ENCODE measurements around the gene RGS6.

Gene RGS6

GRCh38 chr14:71905031-71905430 is 27.2 kb upstream of the RGS6 start:
- WGBS (ENCODE audit: insufficient coverage), result 100% methylated on average over 3 of the region's 4 CpGs
- no peaks in the 10 kb centered on the region for H3K4me1 ChIP-seq (ENCODE audit: control extremely low read depth in 1 of 4, control insufficient read depth in 4 of 4, insufficient read depth in 4 of 4, low read length in 3 of 4)
- H3K36me3 ChIP-seq (ENCODE audit: control insufficient read depth in 4 of 4, insufficient read depth in 4 of 4, low read length in 3 of 4), result no peaks in the 10 kb centered on the region
- POLR2A ChIA-PET, result interaction anchor here (0.7 kb wide), 1 partner anchor 735 kb away, joined by 6 read pairs; no protein-coding TSS in a partner anchor
- CTCF ChIA-PET, result interaction anchor here (0.5 kb wide), 1 partner anchor 1567 kb away, joined by 3 read pairs; no protein-coding TSS in a partner anchor
- no peak for DNase-seq
- no peak overlapping the region for H3K27ac ChIP-seq (ENCODE audit: insufficient read depth in 1 of 2, low read depth in 1 of 2, low read length in 2 of 2, poor library complexity in 1 of 2, severe bottlenecking in 2 of 2)
- peaks cover 0 to 23% (median 4%) of the 10 kb centered on the region in 5 experiments for H3K27me3 ChIP-seq (replicated peaks in 2 of 5; ENCODE audit: control insufficient read depth in 4 of 5, insufficient read depth in 5 of 5, low read length in 4 of 5)
- H3K4me3 ChIP-seq (ENCODE audit: control insufficient read depth in 1 of 7, extremely low read depth in 1 of 7, insufficient read depth in 4 of 7, low read depth in 2 of 7, low read length in 6 of 7), result no peak overlapping the region
- peaks cover 0 to 4% (median 2%) of the 10 kb centered on the region in 5 experiments for H3K9me3 ChIP-seq (ENCODE audit: control extremely low read depth in 1 of 5, control insufficient read depth in 4 of 5, insufficient read depth in 2 of 5, low read depth in 1 of 5, low read length in 4 of 5)

DNA sequence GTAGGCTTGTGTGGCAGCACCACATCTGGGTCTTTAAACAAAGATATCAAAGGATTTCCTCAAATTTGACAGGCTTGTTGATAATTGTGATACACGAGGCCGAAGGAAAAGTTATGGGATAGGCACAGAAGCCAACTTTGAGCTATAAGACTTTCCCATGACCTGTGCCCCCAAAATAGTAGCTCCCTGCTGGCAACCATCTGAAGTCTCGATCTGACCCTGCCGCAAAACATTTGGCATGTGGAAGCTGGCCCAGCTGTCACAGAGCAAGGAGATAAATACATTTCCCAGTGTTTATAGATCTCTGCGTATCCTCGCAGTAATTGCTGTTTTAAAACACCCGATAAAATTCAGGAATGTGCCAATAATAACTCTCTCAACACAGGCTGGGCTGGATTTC is 26.4 kb upstream of the RGS6 start:
- POLR2A ChIA-PET, result no interaction called here

GRCh38 chr14:71907793-71908515 is 24.3 kb upstream of the RGS6 start:
- WGBS (ENCODE audit: insufficient coverage), result 94% methylated on average over 8 of the region's 10 CpGs

More for the DNA sequence above, 26.4 kb upstream of the RGS6 start:
- CTCF ChIA-PET, result interaction anchor here (0.6 kb wide), 1 partner anchor 118 kb away, joined by 3 read pairs; no protein-coding TSS in a partner anchor
- no peak overlapping the region for H3K27ac ChIP-seq (ENCODE audit: insufficient read depth in 1 of 2, low read depth in 1 of 2, low read length in 2 of 2, poor library complexity in 1 of 2, severe bottlenecking in 2 of 2)
- H3K36me3 ChIP-seq (ENCODE audit: control insufficient read depth in 4 of 4, insufficient read depth in 4 of 4, low read length in 3 of 4), result no peaks in the 10 kb centered on the region
- peaks cover 0 to 3% (median 0%) of the 10 kb centered on the region in 5 experiments for H3K9me3 ChIP-seq (ENCODE audit: control extremely low read depth in 1 of 5, control insufficient read depth in 4 of 5, insufficient read depth in 2 of 5, low read depth in 1 of 5, low read length in 4 of 5)
- H3K4me1 ChIP-seq (ENCODE audit: control extremely low read depth in 1 of 4, control insufficient read depth in 4 of 4, insufficient read depth in 4 of 4, low read length in 3 of 4), result no peaks in the 10 kb centered on the region
- H3K4me3 ChIP-seq (ENCODE audit: control insufficient read depth in 1 of 7, extremely low read depth in 1 of 7, insufficient read depth in 4 of 7, low read depth in 2 of 7, low read length in 6 of 7), result no peak overlapping the region
- 100% methylated on average over 6 of the region's 7 CpGs for WGBS (ENCODE audit: insufficient coverage)
- H3K27me3 ChIP-seq (replicated peaks in 2 of 5; ENCODE audit: control insufficient read depth in 4 of 5, insufficient read depth in 5 of 5, low read length in 4 of 5), result peaks cover 0 to 27% (median 4%) of the 10 kb centered on the region in 5 experiments
- DNase-seq, result no peak

GRCh38 chr14:71911669-71912068 is 20.6 kb upstream of the RGS6 start:
- 97% methylated on average over 5 of the region's 5 CpGs for WGBS (ENCODE audit: insufficient coverage)
- Histone ChIP-seq H3K9me3 (ENCODE audit: control extremely low read depth in 1 of 5, control insufficient read depth in 4 of 5, insufficient read depth in 2 of 5, low read depth in 1 of 5, low read length in 4 of 5) (no peaks in the 10 kb centered on the region), H3K4me3 (ENCODE audit: control insufficient read depth in 1 of 7, extremely low read depth in 1 of 7, insufficient read depth in 4 of 7, low read depth in 2 of 7, low read length in 6 of 7) (no peak overlapping the region), H3K27me3 (replicated peaks in 2 of 5; ENCODE audit: control insufficient read depth in 4 of 5, insufficient read depth in 5 of 5, low read length in 4 of 5) (peaks cover 0 to 30% (median 8%) of the 10 kb centered on the region in 5 experiments), H3K4me1 (ENCODE audit: control extremely low read depth in 1 of 4, control insufficient read depth in 4 of 4, insufficient read depth in 4 of 4, low read length in 3 of 4) (no peaks in the 10 kb centered on the region), H3K27ac (ENCODE audit: insufficient read depth in 1 of 2, low read depth in 1 of 2, low read length in 2 of 2, poor library complexity in 1 of 2, severe bottlenecking in 2 of 2) (no peak overlapping the region), H3K36me3 (ENCODE audit: control insufficient read depth in 4 of 4, insufficient read depth in 4 of 4, low read length in 3 of 4) (no peaks in the 10 kb centered on the region)
- CTCF ChIA-PET, result no interaction called here
- POLR2A ChIA-PET, result no interaction called here
- DNase-seq, result no peak

More at GRCh38 chr14:71907793-71908515, 24.3 kb upstream of the RGS6 start:
- DNase-seq, result no peak
- Histone ChIP-seq H3K9me3 (ENCODE audit: control extremely low read depth in 1 of 5, control insufficient read depth in 4 of 5, insufficient read depth in 2 of 5, low read depth in 1 of 5, low read length in 4 of 5) (peaks cover 0 to 1% (median 0%) of the 10 kb centered on the region in 5 experiments), H3K4me3 (ENCODE audit: control insufficient read depth in 1 of 7, extremely low read depth in 1 of 7, insufficient read depth in 4 of 7, low read depth in 2 of 7, low read length in 6 of 7) (no peak overlapping the region), H3K36me3 (ENCODE audit: control insufficient read depth in 4 of 4, insufficient read depth in 4 of 4, low read length in 3 of 4) (no peaks in the 10 kb centered on the region), H3K27me3 (replicated peaks in 2 of 5; ENCODE audit: control insufficient read depth in 4 of 5, insufficient read depth in 5 of 5, low read length in 4 of 5) (peaks cover 0 to 30% (median 9%) of the 10 kb centered on the region in 5 experiments), H3K4me1 (ENCODE audit: control extremely low read depth in 1 of 4, control insufficient read depth in 4 of 4, insufficient read depth in 4 of 4, low read length in 3 of 4) (no peaks in the 10 kb centered on the region), H3K27ac (ENCODE audit: insufficient read depth in 1 of 2, low read depth in 1 of 2, low read length in 2 of 2, poor library complexity in 1 of 2, severe bottlenecking in 2 of 2) (no peak overlapping the region)
- ChIA-PET POLR2A (no interaction called here), CTCF (no interaction called here)

- Histone ChIP-seq H3K36me3 (ENCODE audit: control insufficient read depth in 4 of 4, insufficient read depth in 4 of 4, low read length in 3 of 4) (no peaks in the 10 kb centered on the region), H3K27ac (ENCODE audit: insufficient read depth in 1 of 2, low read depth in 1 of 2, low read length in 2 of 2, poor library complexity in 1 of 2, severe bottlenecking in 2 of 2) (no peak overlapping the region), H3K27me3 (replicated peaks in 2 of 5; ENCODE audit: control insufficient read depth in 4 of 5, insufficient read depth in 5 of 5, low read length in 4 of 5) (peaks cover 0 to 18% (median 5%) of the 10 kb centered on the region in 5 experiments), H3K4me1 (ENCODE audit: control extremely low read depth in 1 of 4, control insufficient read depth in 4 of 4, insufficient read depth in 4 of 4, low read length in 3 of 4) (no peaks in the 10 kb centered on the region), H3K9me3 (ENCODE audit: control extremely low read depth in 1 of 5, control insufficient read depth in 4 of 5, insufficient read depth in 2 of 5, low read depth in 1 of 5, low read length in 4 of 5) (no peaks in the 10 kb centered on the region), H3K4me3 (ENCODE audit: control insufficient read depth in 1 of 7, extremely low read depth in 1 of 7, insufficient read depth in 4 of 7, low read depth in 2 of 7, low read length in 6 of 7) (no peak overlapping the region)
- ChIA-PET CTCF (no interaction called here), POLR2A (interaction anchor here (0.6 kb wide), 1 partner anchor 798 kb away, joined by 4 read pairs; no protein-coding TSS in a partner anchor)
- 87% methylated on average over 5 of the region's 5 CpGs for WGBS (ENCODE audit: insufficient coverage)
- no peak for DNase-seq
These were observed 18.9 kb upstream of the RGS6 start for GRCh38 chr14:71913342-71913741.

- H3K4me3 ChIP-seq (ENCODE audit: control insufficient read depth in 1 of 7, extremely low read depth in 1 of 7, insufficient read depth in 4 of 7, low read depth in 2 of 7, low read length in 6 of 7), result no peak overlapping the region
- peak in 2 of 3 donors; percentile 22 to 28 for DNase-seq
- H3K9me3 ChIP-seq (ENCODE audit: control extremely low read depth in 1 of 5, control insufficient read depth in 4 of 5, insufficient read depth in 2 of 5, low read depth in 1 of 5, low read length in 4 of 5), result no peaks in the 10 kb centered on the region
- H3K36me3 ChIP-seq (ENCODE audit: control insufficient read depth in 4 of 4, insufficient read depth in 4 of 4, low read length in 3 of 4), result no peaks in the 10 kb centered on the region
- H3K27me3 ChIP-seq (replicated peaks in 2 of 5; ENCODE audit: control insufficient read depth in 4 of 5, insufficient read depth in 5 of 5, low read length in 4 of 5), result peaks cover 0 to 2% (median 0%) of the 10 kb centered on the region in 5 experiments
- POLR2A ChIA-PET, result no interaction called here
- 77% methylated on average over 3 of the region's 3 CpGs for WGBS (ENCODE audit: insufficient coverage)
- CTCF ChIA-PET, result interaction anchor here (1.5 kb wide), 1 partner anchor 9 kb away, joined by 4 read pairs; no protein-coding TSS in a partner anchor
- H3K4me1 ChIP-seq (ENCODE audit: control extremely low read depth in 1 of 4, control insufficient read depth in 4 of 4, insufficient read depth in 4 of 4, low read length in 3 of 4), result peaks cover 0 to 2% (median 0%) of the 10 kb centered on the region in 4 experiments
- no peak overlapping the region for H3K27ac ChIP-seq (ENCODE audit: insufficient read depth in 1 of 2, low read depth in 1 of 2, low read length in 2 of 2, poor library complexity in 1 of 2, severe bottlenecking in 2 of 2)
These were observed 13.3 kb upstream of the RGS6 start for GRCh38 chr14:71918955-71919354.

GRCh38 chr14:71923513-71923912 is 8.7 kb upstream of the RGS6 start:
- Histone ChIP-seq H3K36me3 (ENCODE audit: control insufficient read depth in 4 of 4, insufficient read depth in 4 of 4, low read length in 3 of 4) (no peaks in the 10 kb centered on the region), H3K27me3 (replicated peaks in 2 of 5; ENCODE audit: control insufficient read depth in 4 of 5, insufficient read depth in 5 of 5, low read length in 4 of 5) (peaks cover 0 to 2% (median 0%) of the 10 kb centered on the region in 5 experiments), H3K4me1 (ENCODE audit: control extremely low read depth in 1 of 4, control insufficient read depth in 4 of 4, insufficient read depth in 4 of 4, low read length in 3 of 4) (peaks cover 0 to 2% (median 0%) of the 10 kb centered on the region in 4 experiments), H3K9me3 (ENCODE audit: control extremely low read depth in 1 of 5, control insufficient read depth in 4 of 5, insufficient read depth in 2 of 5, low read depth in 1 of 5, low read length in 4 of 5) (no peaks in the 10 kb centered on the region), H3K4me3 (ENCODE audit: control insufficient read depth in 1 of 7, extremely low read depth in 1 of 7, insufficient read depth in 4 of 7, low read depth in 2 of 7, low read length in 6 of 7) (no peak overlapping the region), H3K27ac (ENCODE audit: insufficient read depth in 1 of 2, low read depth in 1 of 2, low read length in 2 of 2, poor library complexity in 1 of 2, severe bottlenecking in 2 of 2) (no peak overlapping the region)
- CTCF ChIA-PET, result no interaction called here
- POLR2A ChIA-PET, result no interaction called here
- 92% methylated on average over 2 of the region's 4 CpGs for WGBS (ENCODE audit: insufficient coverage)
- no peak for DNase-seq
